ENCODE results near the gene HAGH.

- TF ChIP-seq, protein P1, sequence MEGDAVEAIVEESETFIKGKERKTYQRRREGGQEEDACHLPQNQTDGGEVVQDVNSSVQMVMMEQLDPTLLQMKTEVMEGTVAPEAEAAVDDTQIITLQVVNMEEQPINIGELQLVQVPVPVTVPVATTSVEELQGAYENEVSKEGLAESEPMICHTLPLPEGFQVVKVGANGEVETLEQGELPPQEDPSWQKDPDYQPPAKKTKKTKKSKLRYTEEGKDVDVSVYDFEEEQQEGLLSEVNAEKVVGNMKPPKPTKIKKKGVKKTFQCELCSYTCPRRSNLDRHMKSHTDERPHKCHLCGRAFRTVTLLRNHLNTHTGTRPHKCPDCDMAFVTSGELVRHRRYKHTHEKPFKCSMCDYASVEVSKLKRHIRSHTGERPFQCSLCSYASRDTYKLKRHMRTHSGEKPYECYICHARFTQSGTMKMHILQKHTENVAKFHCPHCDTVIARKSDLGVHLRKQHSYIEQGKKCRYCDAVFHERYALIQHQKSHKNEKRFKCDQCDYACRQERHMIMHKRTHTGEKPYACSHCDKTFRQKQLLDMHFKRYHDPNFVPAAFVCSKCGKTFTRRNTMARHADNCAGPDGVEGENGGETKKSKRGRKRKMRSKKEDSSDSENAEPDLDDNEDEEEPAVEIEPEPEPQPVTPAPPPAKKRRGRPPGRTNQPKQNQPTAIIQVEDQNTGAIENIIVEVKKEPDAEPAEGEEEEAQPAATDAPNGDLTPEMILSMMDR (IDR thresholded peaks at IDR 0.05; ENCODE audit: low read depth, low read length, poor library complexity, severe bottlenecking) = no peak
- no peak for TF ChIP-seq EZH2phosphoT487 (IDR thresholded peaks at IDR 0.05; ENCODE audit: borderline replicate concordance, low read length)
Observed at GRCh38 chr16:1821861-1822611, 4.6 kb downstream of the HAGH start.

Data from DOHH2 (cell line).